Thymus (tissue), 11 donors: ENCODE measurements around the gene FAM117B. TPM values are rescaled to one million over a fixed set of nuclear protein-coding genes. Genes with fewer than 3 reads are reported as not detected.
"Not testable (repeated sequence)": the region's sequence is repeated elsewhere in the genome, so short reads cannot be mapped to it uniquely, and the experiment has no call there.

Source experiments
- DNase-seq, 9 donors: peaks; one replicate each; pipeline ENCODE4 v3.0.0-alpha.2; 2013; ENCODE audit warnings: low spot score in 9 of 9, low read depth in 6 of 9, missing footprints in 1 of 9
- H3K27ac ChIP-seq, 2 donors: one replicate each; pipeline ENCODE4 v1.5.1; 2013; ENCODE audit warnings: control low read depth in 1 of 2, low read depth in 1 of 2, low read length in 1 of 2, mild to moderate bottlenecking in 1 of 2, moderate library complexity in 1 of 2
- H3K27me3 ChIP-seq, 2 donors: one replicate each; pipeline ENCODE4 v1.5.1; 2013; ENCODE audit warnings: low read length in 1 of 2; ENCODE audit not compliant: control insufficient read depth in 2 of 2, insufficient read depth in 1 of 2
- H3K36me3 ChIP-seq, 2 donors: one replicate each; pipeline ENCODE4 v1.5.1; 2013; ENCODE audit warnings: low read length in 1 of 2, mild to moderate bottlenecking in 1 of 2, moderate library complexity in 1 of 2; ENCODE audit not compliant: control insufficient read depth in 2 of 2, insufficient read depth in 2 of 2
- H3K4me1 ChIP-seq, 2 donors: one replicate each; pipeline ENCODE4 v1.5.1; 2013; ENCODE audit warnings: low read length in 2 of 2; ENCODE audit not compliant: control insufficient read depth in 2 of 2, insufficient read depth in 2 of 2
- H3K4me3 ChIP-seq, 2 donors: one replicate each; pipeline ENCODE4 v1.5.1; 2013; ENCODE audit warnings: low read length in 2 of 2, control low read depth in 1 of 2, mild to moderate bottlenecking in 1 of 2
- H3K9me3 ChIP-seq, 2 donors: one replicate each; pipeline ENCODE4 v1.5.1; 2013; ENCODE audit warnings: low read length in 1 of 2, mild to moderate bottlenecking in 1 of 2; ENCODE audit not compliant: control insufficient read depth in 2 of 2, insufficient read depth in 1 of 2
- WGBS: extraction: QIAGEN DNeasy Blood & Tissue Kit; methylation state at CpG from one replicate; pipeline ENCODE4 v1.1.7; 2013; 5-methylcytosine and 5-hydroxymethylcytosine counted together
- polyA plus RNA-seq: library from polyadenylated mRNA; stranded (reverse); fragments of 200-250 nt; gene quantifications from one replicate; pipeline ENCODE4 v1.2.3, GENCODE V29; 2013
- total RNA-seq: library from RNA; stranded (reverse); fragments of 120-200 nt; gene quantifications from one replicate; pipeline ENCODE4 v1.2.4, GENCODE V29; 2013
- donor health status: healthy.

Gene FAM117B
- total and polyA plus RNA-seq, 2 donors: 5.7 to 12.0 TPM

GRCh38 chr2:202705446-202706020, 70.8 kb downstream of the FAM117B start:
- no peak for DNase-seq
- WGBS: 93% methylated on average over 4 of the region's 4 CpGs
- Histone ChIP-seq H3K4me1 (peaks cover 3 to 5% of the 10 kb centered on the region in 2 donors), H3K4me3 (no peak overlapping the region), H3K9me3 (no peaks in the 10 kb centered on the region), H3K27me3 (no peaks in the 10 kb centered on the region), H3K27ac (no peak overlapping the region), H3K36me3 (no peaks in the 10 kb centered on the region)

GRCh38 chr2:202714971-202715935, 80.5 kb downstream of the FAM117B start:
- WGBS: 97% methylated on average over 57 of the region's 64 CpGs
- not testable (repeated sequence) for DNase-seq, H3K4me3 ChIP-seq, H3K27ac ChIP-seq, H3K36me3 ChIP-seq, H3K27me3 ChIP-seq, H3K4me1 ChIP-seq, H3K9me3 ChIP-seq

- WGBS: 97% methylated on average over 5 of the region's 5 CpGs
- DNase-seq: peak in 1 of 9 donors; percentile 7
- H3K9me3 ChIP-seq: peaks cover 0 to 6% of the 10 kb centered on the region in 2 donors
- H3K27ac ChIP-seq: no peak overlapping the region
- H3K36me3 ChIP-seq: no peaks in the 10 kb centered on the region
- H3K27me3 ChIP-seq: no peaks in the 10 kb centered on the region
- no peak overlapping the region for H3K4me3 ChIP-seq
- no peaks in the 10 kb centered on the region for H3K4me1 ChIP-seq
Observed at GRCh38 chr2:202716114-202716718, 81.4 kb downstream of the FAM117B start.

DNA sequence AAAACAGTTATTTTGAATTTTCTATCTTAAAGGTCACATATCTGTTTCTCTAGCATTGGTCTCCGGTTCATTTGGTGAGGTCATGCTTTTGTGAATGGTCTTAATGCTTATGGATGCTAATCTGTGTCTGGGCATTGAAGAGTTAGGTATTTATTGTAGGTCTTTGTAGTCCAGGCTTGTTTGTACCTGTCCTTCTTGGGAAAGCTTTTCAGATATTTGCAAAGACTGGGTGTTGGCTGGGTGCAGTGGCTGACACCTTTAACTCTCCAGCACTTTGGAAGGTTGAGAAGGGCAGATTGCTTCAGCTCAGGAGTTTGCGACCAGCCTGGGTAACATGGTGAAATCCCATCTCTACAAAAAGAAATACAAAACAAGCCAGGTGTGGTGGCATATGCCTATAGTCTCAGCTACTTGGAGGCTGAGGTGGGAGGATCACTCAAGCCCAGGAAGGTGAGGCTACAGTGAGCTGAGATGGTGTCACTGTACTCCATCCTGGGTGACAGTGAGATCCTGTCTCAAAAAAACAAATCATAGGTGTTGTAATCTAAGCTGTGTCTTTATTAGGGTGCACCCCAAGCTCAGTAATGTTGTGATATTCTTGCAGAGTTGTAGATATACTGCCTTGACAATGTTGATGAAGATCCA, 82.3 kb downstream of the FAM117B start:
- Histone ChIP-seq H3K9me3 (peaks cover 0 to 6% of the 10 kb centered on the region in 2 donors), H3K27ac (no peak overlapping the region)
- 98% methylated on average over 2 of the region's 2 CpGs for WGBS

GRCh38 chr2:202717598-202718310, 83.0 kb downstream of the FAM117B start:
- Histone ChIP-seq H3K9me3 (peaks cover 0 to 6% of the 10 kb centered on the region in 2 donors), H3K36me3 (no peaks in the 10 kb centered on the region), H3K4me3 (no peak overlapping the region), H3K27ac (no peak overlapping the region), H3K27me3 (no peaks in the 10 kb centered on the region), H3K4me1 (no peaks in the 10 kb centered on the region)
- no peak for DNase-seq
- 87% methylated on average over 3 of the region's 3 CpGs for WGBS

More for the DNA sequence above, 82.3 kb downstream of the FAM117B start:
- no peak for DNase-seq
- no peaks in the 10 kb centered on the region for H3K36me3 ChIP-seq
- no peaks in the 10 kb centered on the region for H3K4me1 ChIP-seq
- no peaks in the 10 kb centered on the region for H3K27me3 ChIP-seq
- H3K4me3 ChIP-seq: no peak overlapping the region

DNA sequence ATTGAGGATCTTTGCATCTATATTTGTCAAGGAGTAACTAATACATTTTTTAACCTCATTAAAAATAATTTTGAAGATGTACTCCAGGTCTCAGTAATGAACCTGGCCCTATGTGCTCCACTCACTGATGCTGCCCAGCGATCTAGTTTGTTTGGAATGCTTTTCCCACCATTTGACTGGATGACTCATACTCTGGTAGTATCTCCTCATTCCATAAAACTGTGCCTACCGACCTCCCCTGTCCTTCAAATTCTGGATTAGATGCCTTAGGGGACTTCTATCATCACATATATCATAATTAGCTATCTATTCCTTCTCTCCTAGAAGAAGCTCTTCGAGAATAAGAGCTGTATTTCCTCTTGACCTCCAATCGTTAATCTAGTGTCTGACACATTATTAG, 83.8 kb downstream of the FAM117B start:
- no peak for DNase-seq
- H3K36me3 ChIP-seq: no peaks in the 10 kb centered on the region
- H3K4me3 ChIP-seq: no peak overlapping the region
- no peak overlapping the region for H3K27ac ChIP-seq
- no peaks in the 10 kb centered on the region for H3K27me3 ChIP-seq
- 96% methylated on average over 4 of the region's 4 CpGs for WGBS
- no peaks in the 10 kb centered on the region for H3K4me1 ChIP-seq
- H3K9me3 ChIP-seq: peaks cover 0 to 6% of the 10 kb centered on the region in 2 donors

GRCh38 chr2:202720226-202720625, 85.5 kb downstream of the FAM117B start:
- WGBS: 97% methylated on average over 2 of the region's 2 CpGs
- Histone ChIP-seq H3K27me3 (no peaks in the 10 kb centered on the region), H3K4me1 (no peaks in the 10 kb centered on the region), H3K9me3 (peaks cover 0 to 6% of the 10 kb centered on the region in 2 donors), H3K27ac (no peak overlapping the region), H3K4me3 (no peak overlapping the region), H3K36me3 (no peaks in the 10 kb centered on the region)
- no peak for DNase-seq

GRCh38 chr2:202721621-202722020, 86.9 kb downstream of the FAM117B start:
- H3K4me1 ChIP-seq: no peaks in the 10 kb centered on the region
- WGBS: 97% methylated on average over 3 of the region's 3 CpGs
- H3K27ac ChIP-seq: no peak overlapping the region
- H3K27me3 ChIP-seq: no peaks in the 10 kb centered on the region
- H3K4me3 ChIP-seq: no peak overlapping the region
- no peak for DNase-seq
- peaks cover 0 to 6% of the 10 kb centered on the region in 2 donors for H3K36me3 ChIP-seq
- H3K9me3 ChIP-seq: no peaks in the 10 kb centered on the region
